GM04503 (cell line): Measurements from ENCODE around the gene RSRC2.
A peak's percentile ranks its signal among the peaks of the same experiment; 100 is the strongest.
"Not testable (repeated sequence)": the region's sequence is repeated elsewhere in the genome, so short reads cannot be mapped to it uniquely, and the experiment has no call there.

Experiments used
- DNase-seq: peaks from one replicate; pipeline ENCODE4 v3.0.0-alpha.2; 2012; ENCODE audit warnings: low read depth

The RSRC2 gene

GRCh38 chr12:122484385-122484784 is 42.4 kb downstream of the RSRC2 start:
- DNase-seq = not testable (repeated sequence)

- DNase-seq = no peak
Measured at GRCh38 chr12:122483969-122484368, 42.8 kb downstream of the RSRC2 start.

GRCh38 chr12:122481861-122482260 is 44.9 kb downstream of the RSRC2 start:
- no peak for DNase-seq

GRCh38 chr12:122480753-122481152 is 46.0 kb downstream of the RSRC2 start:
- no peak for DNase-seq

- no peak for DNase-seq
Measured at GRCh38 chr12:122474324-122474716, 52.4 kb downstream of the RSRC2 start.

- no peak for DNase-seq
Measured at GRCh38 chr12:122473543-122474323, 53.0 kb downstream of the RSRC2 start.

- no peak for DNase-seq
Measured at GRCh38 chr12:122471324-122472226, 55.2 kb downstream of the RSRC2 start.

- not testable (repeated sequence) for DNase-seq
Measured at GRCh38 chr12:122470576-122470975, 56.2 kb downstream of the RSRC2 start.

- not testable (repeated sequence) for DNase-seq
Measured at GRCh38 chr12:122469856-122470255, 56.9 kb downstream of the RSRC2 start.

- DNase-seq = no peak
Measured at GRCh38 chr12:122467983-122468382, 58.8 kb downstream of the RSRC2 start.

- DNase-seq = peak; percentile 90
Measured at GRCh38 chr12:122464317-122465042, 62.3 kb downstream of the RSRC2 start.

GRCh38 chr12:122460641-122461040 is 66.1 kb downstream of the RSRC2 start:
- DNase-seq = no peak

- no peak for DNase-seq
Measured at GRCh38 chr12:122460061-122460460, 66.7 kb downstream of the RSRC2 start.

GRCh38 chr12:122459211-122459610 is 67.5 kb downstream of the RSRC2 start:
- no peak for DNase-seq

- DNase-seq = no peak
Measured at GRCh38 chr12:122458105-122459035, 68.4 kb downstream of the RSRC2 start.

GRCh38 chr12:122457627-122458026 is 69.1 kb downstream of the RSRC2 start:
- DNase-seq = no peak

GRCh38 chr12:122454739-122455138 is 72.0 kb downstream of the RSRC2 start:
- no peak for DNase-seq

- no peak for DNase-seq
Measured at GRCh38 chr12:122454250-122454721, 72.5 kb downstream of the RSRC2 start.
